DOHH2 (cell line): ENCODE measurements around the gene CFAP119.

ENCODE experiments used
- H3F3A ChIP-seq: fragments of 200-600 bp; sonication (generic), shearing (Covaris generic); 2 replicates; pipeline ENCODE4 v1.6.0; 2016; ENCODE audit warnings: antibody characterized with exemption, mild to moderate bottlenecking; ENCODE audit not compliant: control insufficient read depth, insufficient read depth
- H3K27ac ChIP-seq: fragments of 200-600 bp; sonication (generic); 2 replicates; pipeline ENCODE4 v1.5.1; 2014; ENCODE audit warnings: low read depth, mild to moderate bottlenecking, low read length, moderate library complexity
- H3K27me3 ChIP-seq: fragments of 200-600 bp; sonication (generic); 2 replicates; pipeline ENCODE4 v1.6.1; 2014; ENCODE audit warnings: mild to moderate bottlenecking, low read length, mixed read lengths; ENCODE audit not compliant: control insufficient read depth
- H3K36me3 ChIP-seq: fragments of 200-600 bp; sonication (generic); 2 replicates; pipeline ENCODE4 v1.6.1; 2014; ENCODE audit warnings: mild to moderate bottlenecking, low read length, moderate library complexity, mixed read lengths; ENCODE audit not compliant: control insufficient read depth
- H3K4me1 ChIP-seq: fragments of 200-600 bp; sonication (generic); 2 replicates; pipeline ENCODE4 v1.6.1; 2014; ENCODE audit warnings: mild to moderate bottlenecking, low read length, mixed read lengths; ENCODE audit not compliant: control insufficient read depth
- H3K4me2 ChIP-seq: fragments of 200-600 bp; sonication (generic); 2 replicates; pipeline ENCODE4 v1.6.0; 2014; ENCODE audit warnings: mild to moderate bottlenecking, low read length, moderate library complexity
- H3K4me3 ChIP-seq: fragments of 200-600 bp; sonication (generic); 2 replicates; pipeline ENCODE4 v1.5.1; 2014; ENCODE audit warnings: mild to moderate bottlenecking, low read length, mixed read lengths
- H3K79me2 ChIP-seq: fragments of 200-600 bp; sonication (generic); 2 replicates; pipeline ENCODE4 v1.6.1; 2014; ENCODE audit warnings: mild to moderate bottlenecking, low read length, mixed read lengths; ENCODE audit not compliant: control insufficient read depth
- H3K9me2 ChIP-seq: fragments of 200-600 bp; sonication (generic); replicated peaks from 2 replicates; pipeline ENCODE4 v1.6.1; 2014; ENCODE audit warnings: mild to moderate bottlenecking, low read length, mixed read lengths; ENCODE audit not compliant: control insufficient read depth
- H3K9me3 ChIP-seq: fragments of 200-600 bp; sonication (generic); 2 replicates; pipeline ENCODE4 v1.6.1; 2014; ENCODE audit warnings: antibody characterized with exemption, low read length, mixed read lengths; ENCODE audit not compliant: control insufficient read depth, insufficient read depth
- H4K20me1 ChIP-seq: fragments of 200-600 bp; sonication (generic); 2 replicates; pipeline ENCODE4 v1.6.0; 2014; ENCODE audit warnings: low read depth, mild to moderate bottlenecking, antibody characterized with exemption, low read length, moderate library complexity; ENCODE audit not compliant: control insufficient read depth, insufficient read depth
- EZH2phosphoT487 ChIP-seq: fragments of 200-600 bp; sonication (generic); IDR thresholded peaks from 2 replicates; pipeline ENCODE4 v1.6.1; 2017; ENCODE audit warnings: borderline replicate concordance, mild to moderate bottlenecking, antibody characterized with exemption, low read length, moderate library complexity, mixed read lengths
- TF ChIP-seq, protein P1 (sequence below): fragments of 200-600 bp; sonication (generic); IDR thresholded peaks from one replicate; pipeline ENCODE4 v1.5.1; 2014; ENCODE audit warnings: antibody characterized with exemption, mild to moderate bottlenecking, low read depth, low read length; ENCODE audit not compliant: poor library complexity, severe bottlenecking

The CFAP119 gene

DNA sequence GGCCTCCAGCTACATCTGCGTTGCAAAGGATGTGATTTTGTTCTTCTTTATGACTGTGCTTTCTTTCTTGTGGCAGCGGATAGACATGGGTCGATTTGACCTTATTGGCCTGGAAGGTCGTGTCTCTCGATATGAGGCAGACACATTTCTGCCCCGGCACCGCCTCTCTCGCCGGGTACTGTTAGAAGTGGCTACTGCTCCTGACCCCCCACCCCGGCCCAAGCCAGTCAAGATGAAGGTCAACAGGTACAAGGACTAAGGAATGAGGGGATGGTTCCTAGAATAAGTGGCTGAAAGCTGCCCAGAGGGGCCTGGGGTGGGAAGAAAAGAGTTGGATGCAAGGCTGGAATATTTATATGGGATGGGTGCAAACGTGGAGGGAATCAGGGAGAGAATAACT lies 41.8 kb downstream of the CFAP119 start:
- no peak overlapping the region for H3K4me2 ChIP-seq
- peaks cover 94% of the 10 kb centered on the region for H3K36me3 ChIP-seq
- no peak overlapping the region for H3K27ac ChIP-seq
- H3K79me2 ChIP-seq: peaks cover 55% of the 10 kb centered on the region
- H3F3A ChIP-seq: no peaks in the 10 kb centered on the region
- no peak overlapping the region for H3K4me3 ChIP-seq
- H3K9me3 ChIP-seq: no peaks in the 10 kb centered on the region
- H4K20me1 ChIP-seq: no peaks in the 10 kb centered on the region
- H3K27me3 ChIP-seq: no peaks in the 10 kb centered on the region
- H3K4me1 ChIP-seq: no peaks in the 10 kb centered on the region
- TF ChIP-seq EZH2phosphoT487: no peak
- TF ChIP-seq, protein P1, sequence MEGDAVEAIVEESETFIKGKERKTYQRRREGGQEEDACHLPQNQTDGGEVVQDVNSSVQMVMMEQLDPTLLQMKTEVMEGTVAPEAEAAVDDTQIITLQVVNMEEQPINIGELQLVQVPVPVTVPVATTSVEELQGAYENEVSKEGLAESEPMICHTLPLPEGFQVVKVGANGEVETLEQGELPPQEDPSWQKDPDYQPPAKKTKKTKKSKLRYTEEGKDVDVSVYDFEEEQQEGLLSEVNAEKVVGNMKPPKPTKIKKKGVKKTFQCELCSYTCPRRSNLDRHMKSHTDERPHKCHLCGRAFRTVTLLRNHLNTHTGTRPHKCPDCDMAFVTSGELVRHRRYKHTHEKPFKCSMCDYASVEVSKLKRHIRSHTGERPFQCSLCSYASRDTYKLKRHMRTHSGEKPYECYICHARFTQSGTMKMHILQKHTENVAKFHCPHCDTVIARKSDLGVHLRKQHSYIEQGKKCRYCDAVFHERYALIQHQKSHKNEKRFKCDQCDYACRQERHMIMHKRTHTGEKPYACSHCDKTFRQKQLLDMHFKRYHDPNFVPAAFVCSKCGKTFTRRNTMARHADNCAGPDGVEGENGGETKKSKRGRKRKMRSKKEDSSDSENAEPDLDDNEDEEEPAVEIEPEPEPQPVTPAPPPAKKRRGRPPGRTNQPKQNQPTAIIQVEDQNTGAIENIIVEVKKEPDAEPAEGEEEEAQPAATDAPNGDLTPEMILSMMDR: no peak
- no peaks in the 10 kb centered on the region for H3K9me2 ChIP-seq

DNA sequence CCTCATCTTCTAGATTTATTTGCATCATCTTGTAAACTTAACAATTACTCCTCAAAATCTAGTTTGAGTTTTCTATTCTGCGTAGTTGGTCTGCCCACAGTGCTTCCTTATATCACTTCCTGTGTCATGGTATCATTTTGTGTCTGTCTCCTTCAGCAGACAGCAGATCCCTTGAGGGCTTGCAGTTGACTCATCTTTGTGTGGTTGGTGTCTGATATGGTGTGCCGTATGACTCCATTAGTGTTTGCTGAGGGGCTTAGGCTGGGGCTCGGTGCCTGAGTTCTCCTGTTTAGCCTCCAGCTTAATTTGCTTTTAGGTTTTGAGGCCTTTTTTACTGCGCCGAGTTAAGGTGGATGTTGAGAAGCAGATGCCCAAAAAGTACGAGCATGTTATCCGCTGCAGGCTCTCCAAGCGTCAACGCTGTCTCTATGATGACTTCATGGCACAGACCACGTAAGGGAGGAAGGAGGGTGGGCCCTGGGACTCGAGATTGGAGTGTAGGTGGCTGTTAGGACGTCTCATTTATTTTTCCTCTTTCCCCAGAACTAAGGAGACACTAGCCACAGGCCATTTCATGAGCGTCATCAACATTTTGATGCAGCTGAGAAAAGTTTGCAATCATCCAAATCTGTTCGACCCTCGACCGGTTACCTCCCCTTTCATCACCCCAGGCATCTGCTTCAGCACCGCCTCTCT lies 46.0 kb downstream of the CFAP119 start:
- no peak overlapping the region for H3K27ac ChIP-seq
- no peak overlapping the region for H3K4me2 ChIP-seq
- no peak overlapping the region for H3K4me3 ChIP-seq
- no peaks in the 10 kb centered on the region for H3K4me1 ChIP-seq
- no peak for TF ChIP-seq EZH2phosphoT487
- TF ChIP-seq, protein P1: no peak
- H3F3A ChIP-seq: no peaks in the 10 kb centered on the region; the same call in none of the 2 replicates
- H3K9me3 ChIP-seq: no peaks in the 10 kb centered on the region
- peaks cover 88% of the 10 kb centered on the region for H3K36me3 ChIP-seq
- H3K9me2 ChIP-seq: no peaks in the 10 kb centered on the region
- H3K79me2 ChIP-seq: peaks cover 46% of the 10 kb centered on the region
- peaks cover 3% of the 10 kb centered on the region; the same call in 1 of the 2 replicates for H4K20me1 ChIP-seq
- H3K27me3 ChIP-seq: no peaks in the 10 kb centered on the region

DNA sequence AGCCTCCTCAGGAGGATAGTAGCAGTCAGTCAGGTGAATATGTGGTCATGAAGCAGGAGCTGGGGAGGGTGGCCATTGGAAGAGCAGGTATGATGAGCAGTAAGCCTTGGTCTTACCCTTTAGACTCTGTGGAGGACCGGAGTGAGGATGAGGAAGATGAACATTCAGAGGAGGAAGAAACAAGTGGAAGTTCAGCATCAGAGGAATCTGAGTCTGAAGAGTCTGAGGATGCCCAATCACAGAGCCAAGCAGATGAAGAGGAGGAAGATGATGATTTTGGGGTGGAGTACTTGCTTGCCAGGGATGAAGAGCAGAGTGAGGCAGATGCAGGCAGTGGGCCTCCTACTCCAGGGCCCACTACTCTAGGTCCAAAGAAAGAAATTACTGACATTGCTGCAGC lies 50.1 kb downstream of the CFAP119 start:
- Histone ChIP-seq H3K4me2 (no peak overlapping the region), H3K4me1 (no peaks in the 10 kb centered on the region), H3K27me3 (no peaks in the 10 kb centered on the region), H3K4me3 (no peak overlapping the region), H3K9me2 (no peaks in the 10 kb centered on the region), H3K36me3 (peaks cover 93% of the 10 kb centered on the region), H3K9me3 (no peaks in the 10 kb centered on the region), H3F3A (no peaks in the 10 kb centered on the region; the same call in none of the 2 replicates), H3K79me2 (peaks cover 25% of the 10 kb centered on the region), H3K27ac (no peak overlapping the region), H4K20me1 (peaks cover 3% of the 10 kb centered on the region; the same call in 1 of the 2 replicates)
- TF ChIP-seq, protein P1: no peak
- TF ChIP-seq EZH2phosphoT487: no peak
